CD4-positive, alpha-beta T cell treated with Interleukin-12 subunit alpha and Interleukin-12 subunit beta, for 1 hour (primary cell): ENCODE results near the gene SMOC1.
A peak's percentile ranks its signal among the peaks of the same experiment; 100 is the strongest.

Source experiments
- DNase-seq: peaks from one replicate; pipeline ENCODE4 v3.0.0-alpha.2; 2020

The SMOC1 gene

GRCh38 chr14:70013271-70013873 lies 134.2 kb downstream of the SMOC1 start:
- DNase-seq, result no peak

GRCh38 chr14:70014406-70015095 lies 135.3 kb downstream of the SMOC1 start:
- DNase-seq, result no peak

- no peak for DNase-seq
These were observed 139.0 kb downstream of the SMOC1 start for GRCh38 chr14:70018230-70018629.

DNA sequence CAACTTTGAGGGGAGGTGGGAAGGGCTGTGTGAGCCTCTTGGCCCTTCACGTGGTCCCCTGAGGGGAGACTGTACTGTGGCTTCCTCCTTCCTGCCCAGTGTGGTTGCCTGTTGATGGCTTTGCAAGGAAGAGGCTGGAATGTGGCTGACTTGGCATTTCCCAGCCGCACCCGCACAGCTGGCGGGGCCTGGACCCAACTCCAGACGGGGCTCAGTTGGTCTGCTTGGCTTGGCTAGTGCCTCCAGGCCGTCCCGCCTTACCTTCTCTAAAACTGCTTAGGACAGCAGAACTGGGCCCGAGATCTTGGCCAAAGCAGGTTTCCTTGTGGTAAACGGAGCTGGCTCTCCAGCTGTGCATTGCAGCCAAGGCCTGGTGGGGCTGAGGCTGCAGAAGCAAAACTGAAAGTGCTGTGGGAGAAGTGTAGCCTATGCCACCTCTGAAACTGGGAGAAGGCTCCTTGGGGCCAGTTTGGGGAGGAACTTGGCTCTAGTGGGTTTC lies 139.5 kb downstream of the SMOC1 start:
- DNase-seq, result peak; percentile 5

DNA sequence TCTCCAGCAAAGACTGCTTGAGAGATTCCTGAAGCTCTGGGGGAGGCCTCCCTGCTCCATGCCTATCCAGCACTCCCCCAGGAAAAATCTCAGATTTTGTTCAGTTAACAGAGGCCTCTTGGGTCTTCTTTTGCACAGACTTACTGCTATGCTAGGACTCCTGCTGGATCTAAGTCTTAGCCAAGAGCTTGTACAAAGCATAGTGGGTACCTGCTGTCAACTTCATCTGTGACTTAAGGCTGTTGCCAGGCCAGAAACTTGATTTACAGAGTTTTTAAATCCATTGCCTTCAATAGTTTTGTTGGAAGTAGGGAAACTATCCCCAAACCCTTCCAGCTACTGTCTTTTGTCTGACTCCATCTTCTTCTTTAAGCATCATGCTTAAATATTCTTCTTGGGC lies 140.5 kb downstream of the SMOC1 start:
- no peak for DNase-seq

GRCh38 chr14:70020352-70021170 lies 141.3 kb downstream of the SMOC1 start:
- DNase-seq, result no peak

DNA sequence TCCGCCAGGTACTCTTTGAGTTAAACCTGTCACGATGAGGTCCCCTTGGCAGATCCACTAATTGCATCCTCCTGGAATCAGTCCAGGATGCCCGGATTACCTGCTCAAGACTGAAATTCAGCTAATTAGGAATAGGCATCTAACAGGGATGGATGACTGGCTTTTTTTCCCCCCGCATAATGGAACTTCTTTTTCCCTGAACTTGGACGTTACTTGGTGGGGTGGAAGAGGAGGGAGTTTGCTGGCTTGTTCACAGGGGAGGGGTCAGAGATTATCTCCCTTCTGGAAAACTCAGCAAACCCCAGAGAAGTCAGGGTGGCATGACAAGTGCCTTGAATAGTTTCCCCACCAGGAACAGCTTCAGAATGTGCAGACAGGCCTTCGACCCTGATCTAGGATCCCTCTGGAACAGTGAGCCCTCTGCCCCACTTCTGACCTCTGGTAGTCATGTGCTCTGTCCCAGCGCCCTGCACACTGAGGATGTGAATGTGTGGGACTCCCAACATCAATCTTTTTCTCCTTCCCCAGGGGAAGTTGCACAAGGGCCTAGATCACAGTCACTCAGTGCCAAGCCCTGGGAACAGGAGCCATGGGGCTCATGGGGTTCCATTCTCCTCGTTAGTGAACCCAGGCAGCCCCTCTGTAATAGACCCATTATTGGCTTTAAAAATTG lies 142.5 kb downstream of the SMOC1 start:
- DNase-seq, result no peak

DNA sequence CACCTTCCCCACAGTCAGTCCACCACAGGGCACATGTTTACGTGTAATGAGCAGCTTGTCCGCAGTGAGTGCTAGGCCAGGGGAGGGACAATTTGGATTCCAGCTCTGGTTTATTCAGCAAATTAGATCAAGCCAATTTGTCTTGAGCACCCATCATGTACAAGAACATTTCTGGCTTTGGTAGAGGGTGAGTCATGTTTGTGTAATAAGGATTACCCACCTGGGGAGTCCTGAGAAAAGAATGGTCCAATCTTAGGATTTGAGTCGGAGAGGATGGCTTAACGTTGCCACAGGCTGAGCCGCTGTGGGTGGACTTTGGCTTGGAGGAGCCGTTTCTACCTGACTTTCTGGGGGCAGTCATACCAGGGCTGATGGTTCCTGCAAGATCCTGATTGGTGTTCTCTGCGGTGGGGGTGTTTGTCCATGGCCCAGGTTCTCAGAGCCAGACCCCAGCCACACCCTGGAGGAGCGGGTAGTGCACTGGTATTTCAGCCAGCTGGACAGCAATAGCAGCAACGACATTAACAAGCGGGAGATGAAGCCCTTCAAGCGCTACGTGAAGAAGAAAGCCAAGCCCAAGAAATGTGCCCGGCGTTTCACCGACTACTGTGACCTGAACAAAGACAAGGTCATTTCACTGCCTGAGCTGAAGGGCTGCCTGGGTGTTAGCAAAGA lies 143.7 kb downstream of the SMOC1 start:
- DNase-seq, result no peak

DNA sequence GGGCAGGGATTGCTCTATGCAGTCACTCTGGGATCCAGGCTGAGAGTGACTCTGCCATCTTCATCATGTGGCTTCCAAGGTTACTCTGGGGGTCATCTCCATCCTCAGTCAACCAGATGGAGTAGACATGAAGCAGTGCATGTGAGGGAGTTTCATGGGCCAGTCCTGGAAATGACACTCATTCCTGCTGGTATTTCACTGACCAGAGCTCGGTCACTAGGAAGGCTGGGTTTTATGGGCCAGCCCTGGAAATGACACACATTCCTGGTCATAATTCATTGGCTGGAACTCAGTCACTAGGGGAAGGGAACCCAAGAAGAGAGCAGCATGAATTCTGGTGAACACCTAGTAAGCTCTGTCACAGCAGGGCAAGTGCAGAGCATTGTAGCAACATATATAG lies 144.7 kb downstream of the SMOC1 start:
- DNase-seq, result no peak

- peak; percentile 43 for DNase-seq
These were observed 148.7 kb downstream of the SMOC1 start for GRCh38 chr14:70027785-70028428.

- DNase-seq, result no peak
These were observed 150.3 kb downstream of the SMOC1 start for GRCh38 chr14:70029296-70030132.

- DNase-seq, result no peak
These were observed 152.8 kb downstream of the SMOC1 start for GRCh38 chr14:70032016-70032415.

GRCh38 chr14:70032447-70032846 lies 153.2 kb downstream of the SMOC1 start:
- no peak for DNase-seq

GRCh38 chr14:70033116-70033515 lies 153.9 kb downstream of the SMOC1 start:
- DNase-seq, result no peak

DNA sequence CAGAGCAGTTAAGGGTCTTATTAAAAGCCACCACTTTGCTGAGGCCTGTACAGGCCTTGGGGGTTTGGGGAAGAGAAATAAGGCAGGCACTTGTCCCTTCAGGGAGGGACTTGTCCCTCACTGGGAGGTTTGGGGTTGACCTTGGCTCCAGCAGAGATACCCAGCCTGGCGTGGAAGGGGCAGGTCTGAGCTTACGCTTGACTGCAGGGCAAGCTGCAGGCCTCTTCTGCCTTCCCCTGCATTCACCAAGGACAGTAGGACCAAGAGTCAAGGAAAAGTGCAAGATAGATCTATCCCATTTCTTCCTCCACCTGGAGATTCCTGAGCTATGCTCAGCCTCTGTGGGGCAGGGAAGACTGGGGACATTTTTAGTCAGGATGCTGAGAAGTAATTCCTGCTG lies 154.3 kb downstream of the SMOC1 start:
- no peak for DNase-seq

DNA sequence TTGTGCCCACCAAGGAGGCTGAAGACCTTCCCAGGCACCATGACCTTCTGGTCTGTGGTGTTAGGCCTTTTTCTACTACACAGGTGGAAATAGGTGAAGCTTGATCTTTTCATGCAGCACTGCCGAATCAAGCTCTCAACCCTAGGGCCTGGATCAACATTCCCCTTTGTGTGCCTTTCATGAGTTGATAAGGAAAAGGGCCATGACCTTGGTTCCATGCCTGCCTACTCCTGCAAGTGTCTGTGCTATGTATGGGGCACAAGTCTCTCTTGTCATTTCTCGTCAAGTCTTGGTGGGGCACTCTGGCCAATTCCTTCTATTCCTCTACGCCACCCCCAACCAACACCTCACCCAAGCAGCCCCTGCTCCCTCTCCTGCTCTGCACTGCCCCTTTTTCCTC lies 155.0 kb downstream of the SMOC1 start:
- no peak for DNase-seq

DNA sequence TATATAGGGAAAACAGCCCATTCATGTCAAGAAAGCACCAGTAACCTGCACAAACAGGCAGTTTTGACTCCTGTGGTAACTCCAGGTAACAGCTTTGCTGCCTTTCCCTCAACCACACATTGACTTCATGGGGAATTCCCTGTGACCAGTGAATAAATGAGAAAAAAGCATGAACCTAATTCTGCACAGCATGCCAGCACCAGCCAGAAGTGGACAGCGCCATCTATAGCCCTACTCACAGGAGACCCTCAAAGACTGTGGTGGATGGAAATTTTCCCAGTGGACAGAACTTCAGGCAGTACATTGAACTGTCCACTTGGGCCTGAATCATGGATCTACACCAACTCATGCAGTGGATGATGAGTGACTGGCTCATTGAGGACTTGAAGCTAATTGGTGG lies 157.4 kb downstream of the SMOC1 start:
- no peak for DNase-seq

- no peak for DNase-seq
These were observed 163.8 kb downstream of the SMOC1 start for GRCh38 chr14:70043001-70043400.

GRCh38 chr14:70045310-70045709 lies 166.1 kb downstream of the SMOC1 start:
- no peak for DNase-seq

- DNase-seq, result no peak
These were observed 166.8 kb downstream of the SMOC1 start for GRCh38 chr14:70045844-70046535.
